ENCODE measurements around the gene ATOH7.

DNA sequence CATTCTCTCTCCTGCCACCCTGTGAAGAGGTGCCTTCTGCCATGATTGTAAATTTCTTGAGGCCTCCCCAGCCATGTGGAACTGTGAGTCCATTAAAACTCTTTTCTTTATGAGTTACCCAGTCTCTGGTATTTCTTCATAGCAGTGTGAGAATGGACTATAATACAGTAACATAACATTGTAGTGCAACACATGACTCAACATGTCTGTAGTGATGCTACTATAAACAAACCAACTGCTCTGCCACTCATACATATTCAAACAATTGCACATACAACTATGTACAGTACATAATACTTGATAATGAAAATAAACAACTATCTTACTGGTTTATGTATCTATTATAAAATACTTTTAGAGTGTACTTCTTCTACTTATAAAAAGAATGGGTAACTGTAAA is 7.1 kb downstream of the ATOH7 start:
- TF ChIP-seq ZNF212 (CRISPR knock-in tag; IDR thresholded peaks at IDR 0.05), result no peak
- no peak for TF ChIP-seq ZFX (CRISPR knock-in tag; IDR thresholded peaks at IDR 0.05)
- TF ChIP-seq FIP1L1 (IDR thresholded peaks at IDR 0.05; ENCODE audit: low read depth, low read length, poor library complexity, severe bottlenecking), result no peak
- TF ChIP-seq EZH2 (IDR thresholded peaks at IDR 0.05; ENCODE audit: borderline replicate concordance, low read depth, low read length), result no peak
- TF ChIP-seq CHD4 (IDR thresholded peaks at IDR 0.05; ENCODE audit: insufficient read depth, insufficient replicate concordance, low read depth, low read length, poor library complexity, severe bottlenecking), result no peak
- TF ChIP-seq SMAD1 (IDR thresholded peaks at IDR 0.05; ENCODE audit: low read depth, low read length, partially characterized antibody), result no peak

Measured in K562 (cell line).